Glutamatergic neuron (in vitro differentiated cells): ENCODE measurements around the gene KLK6. TPM values are rescaled to one million over a fixed set of nuclear protein-coding genes. Genes with fewer than 3 reads are reported as not detected.

Source experiments
- DNase-seq: peaks from one replicate; pipeline ENCODE4 v3.0.0; 2022
- H3K27ac Mint-ChIP-seq: one replicate; pipeline ENCODE4 v1.8.0; 2020; ENCODE audit warnings: mild to moderate bottlenecking, mixed read lengths, inconsistent platforms; ENCODE audit not compliant: unreplicated experiment
- H3K27me3 Mint-ChIP-seq: one replicate; pipeline ENCODE4 v1.8.0; 2020; ENCODE audit warnings: mild to moderate bottlenecking, moderate library complexity, mixed read lengths, inconsistent platforms; ENCODE audit not compliant: unreplicated experiment
- H3K36me3 Mint-ChIP-seq: one replicate; pipeline ENCODE4 v1.8.0; 2020; ENCODE audit warnings: mild to moderate bottlenecking, mixed read lengths, inconsistent platforms; ENCODE audit not compliant: unreplicated experiment
- H3K4me1 Mint-ChIP-seq: one replicate; pipeline ENCODE4 v1.8.0; 2020; ENCODE audit warnings: mild to moderate bottlenecking, low read depth, mixed read lengths, inconsistent platforms; ENCODE audit not compliant: unreplicated experiment
- H3K4me3 Mint-ChIP-seq: one replicate; pipeline ENCODE4 v1.8.0; 2020; ENCODE audit warnings: mild to moderate bottlenecking, mixed read lengths, inconsistent platforms; ENCODE audit not compliant: unreplicated experiment
- H3K9me3 Mint-ChIP-seq: one replicate; pipeline ENCODE4 v1.8.0; 2020; ENCODE audit warnings: mild to moderate bottlenecking, moderate library complexity, mixed read lengths, inconsistent platforms; ENCODE audit not compliant: unreplicated experiment
- total RNA-seq: library from RNA; stranded (reverse); fragmentation: NEBNext Ultra II Directional; extraction: Animal tissue kit (Norgen Biotek cat#: 25700); gene quantifications from one replicate; pipeline ENCODE4 v1.2.1, GENCODE V29; 2021; ENCODE audit not compliant: unreplicated experiment
- TF ChIP-seq, protein P1 (sequence below): fragments of 200-600 bp; sonication (generic); IDR thresholded peaks from one replicate; pipeline ENCODE4 v1.5.0; 2021; ENCODE audit not compliant: partially characterized antibody, unreplicated experiment

The KLK6 gene
- total RNA-seq, 1 donor from 2014 or later: not detected

- Mint-ChIP-seq H3K4me3 (no peak overlapping the region), H3K9me3 (no peaks in the 10 kb centered on the region), H3K36me3 (no peaks in the 10 kb centered on the region), H3K27ac (no peak overlapping the region), H3K4me1 (no peaks in the 10 kb centered on the region), H3K27me3 (peaks cover 13% of the 10 kb centered on the region)
- no peak for DNase-seq
- TF ChIP-seq, protein P1, sequence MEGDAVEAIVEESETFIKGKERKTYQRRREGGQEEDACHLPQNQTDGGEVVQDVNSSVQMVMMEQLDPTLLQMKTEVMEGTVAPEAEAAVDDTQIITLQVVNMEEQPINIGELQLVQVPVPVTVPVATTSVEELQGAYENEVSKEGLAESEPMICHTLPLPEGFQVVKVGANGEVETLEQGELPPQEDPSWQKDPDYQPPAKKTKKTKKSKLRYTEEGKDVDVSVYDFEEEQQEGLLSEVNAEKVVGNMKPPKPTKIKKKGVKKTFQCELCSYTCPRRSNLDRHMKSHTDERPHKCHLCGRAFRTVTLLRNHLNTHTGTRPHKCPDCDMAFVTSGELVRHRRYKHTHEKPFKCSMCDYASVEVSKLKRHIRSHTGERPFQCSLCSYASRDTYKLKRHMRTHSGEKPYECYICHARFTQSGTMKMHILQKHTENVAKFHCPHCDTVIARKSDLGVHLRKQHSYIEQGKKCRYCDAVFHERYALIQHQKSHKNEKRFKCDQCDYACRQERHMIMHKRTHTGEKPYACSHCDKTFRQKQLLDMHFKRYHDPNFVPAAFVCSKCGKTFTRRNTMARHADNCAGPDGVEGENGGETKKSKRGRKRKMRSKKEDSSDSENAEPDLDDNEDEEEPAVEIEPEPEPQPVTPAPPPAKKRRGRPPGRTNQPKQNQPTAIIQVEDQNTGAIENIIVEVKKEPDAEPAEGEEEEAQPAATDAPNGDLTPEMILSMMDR: no peak
Observed at GRCh38 chr19:50982186-50982585, 12.8 kb upstream of the KLK6 start.

- no peak overlapping the region for H3K27ac Mint-ChIP-seq
- no peak overlapping the region for H3K4me3 Mint-ChIP-seq
- peaks cover 14% of the 10 kb centered on the region for H3K27me3 Mint-ChIP-seq
- no peaks in the 10 kb centered on the region for H3K4me1 Mint-ChIP-seq
- TF ChIP-seq, protein P1: no peak
- no peak for DNase-seq
- no peaks in the 10 kb centered on the region for H3K36me3 Mint-ChIP-seq
- H3K9me3 Mint-ChIP-seq: no peaks in the 10 kb centered on the region
Observed at GRCh38 chr19:50981587-50982146, 12.3 kb upstream of the KLK6 start.

- no peaks in the 10 kb centered on the region for H3K4me1 Mint-ChIP-seq
- no peak for DNase-seq
- TF ChIP-seq, protein P1: no peak
- peaks cover 14% of the 10 kb centered on the region for H3K27me3 Mint-ChIP-seq
- no peaks in the 10 kb centered on the region for H3K36me3 Mint-ChIP-seq
- no peak overlapping the region for H3K4me3 Mint-ChIP-seq
- no peak overlapping the region for H3K27ac Mint-ChIP-seq
- H3K9me3 Mint-ChIP-seq: no peaks in the 10 kb centered on the region
Observed at GRCh38 chr19:50980208-50980607, 10.8 kb upstream of the KLK6 start.

DNA sequence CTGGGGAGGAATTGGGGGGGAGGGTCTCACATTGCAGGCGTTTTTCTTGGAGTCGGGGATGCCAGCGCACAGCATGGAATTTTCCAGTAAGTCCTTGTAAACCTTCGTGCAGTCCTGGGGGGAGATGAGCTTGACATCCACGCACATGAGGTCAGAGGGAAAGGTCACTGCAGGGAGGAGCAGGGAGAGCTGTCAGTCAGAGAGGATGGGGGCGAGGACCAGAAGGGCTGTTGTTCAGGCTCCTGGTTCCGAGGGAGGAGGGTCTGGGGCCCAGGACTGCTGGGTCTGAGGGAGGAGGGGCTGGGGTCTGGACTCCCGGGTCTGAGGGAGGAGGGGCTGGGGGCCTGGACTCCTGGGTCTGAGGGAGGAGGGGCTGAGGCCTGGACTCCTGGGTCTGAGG lies 10.4 kb upstream of the KLK6 start:
- TF ChIP-seq, protein P1: no peak
- Mint-ChIP-seq H3K9me3 (no peaks in the 10 kb centered on the region), H3K27ac (no peak overlapping the region), H3K4me3 (no peak overlapping the region), H3K4me1 (no peaks in the 10 kb centered on the region), H3K36me3 (no peaks in the 10 kb centered on the region), H3K27me3 (peaks cover 14% of the 10 kb centered on the region)
- no peak for DNase-seq

DNA sequence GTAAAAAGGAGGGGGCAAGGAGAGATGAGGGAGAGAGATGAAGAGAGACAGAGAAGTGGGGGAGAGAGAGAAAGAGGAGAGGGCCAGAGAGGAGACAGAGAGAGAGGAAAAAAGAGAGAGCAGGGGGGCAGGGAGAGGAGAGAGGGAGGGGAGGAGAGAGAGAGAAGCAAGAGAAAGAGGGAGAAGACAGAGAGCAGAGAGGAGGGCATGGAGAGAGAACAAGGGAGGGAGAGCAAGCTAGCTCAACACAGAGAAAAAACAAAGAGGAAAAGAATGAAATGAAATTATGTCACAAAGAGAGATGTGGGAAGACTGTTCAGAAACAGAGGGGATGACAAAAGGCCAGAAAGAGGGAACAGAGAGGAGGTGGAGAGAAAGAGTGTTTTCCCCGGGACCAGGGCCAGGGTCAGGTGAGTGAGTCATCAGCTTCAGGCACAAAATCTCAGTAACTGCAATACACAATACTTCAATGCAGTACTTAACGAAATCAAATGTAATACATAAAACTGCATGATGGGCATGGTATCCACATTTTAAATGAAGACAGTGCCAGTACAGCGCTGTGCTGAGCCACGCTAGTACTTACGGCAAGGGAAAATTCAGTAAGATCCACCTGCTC lies 9.5 kb upstream of the KLK6 start:
- peaks cover 14% of the 10 kb centered on the region for H3K27me3 Mint-ChIP-seq
- H3K27ac Mint-ChIP-seq: no peak overlapping the region
- DNase-seq: no peak
- H3K4me1 Mint-ChIP-seq: no peaks in the 10 kb centered on the region
- H3K36me3 Mint-ChIP-seq: no peaks in the 10 kb centered on the region
- H3K9me3 Mint-ChIP-seq: no peaks in the 10 kb centered on the region
- no peak overlapping the region for H3K4me3 Mint-ChIP-seq
- TF ChIP-seq, protein P1: no peak
